Measurements from ENCODE around the gene SLC22A3. TPM values are rescaled to one million over a fixed set of nuclear protein-coding genes. Genes with fewer than 3 reads are reported as not detected.

The SLC22A3 gene
- total RNA-seq, 2 experiments from 2014 or later: not detected

- Mint-ChIP-seq H3K36me3 (no peaks in the 10 kb centered on the region), H3K4me3 (no peak overlapping the region), H3K9me3 (no peaks in the 10 kb centered on the region), H3K27me3 (peaks cover 11% of the 10 kb centered on the region), H3K4me1 (no peaks in the 10 kb centered on the region), H3K27ac (no peak overlapping the region)
- no peak for DNase-seq
Observed at GRCh38 chr6:160327981-160328380, 20.2 kb upstream of the SLC22A3 start.

DNA sequence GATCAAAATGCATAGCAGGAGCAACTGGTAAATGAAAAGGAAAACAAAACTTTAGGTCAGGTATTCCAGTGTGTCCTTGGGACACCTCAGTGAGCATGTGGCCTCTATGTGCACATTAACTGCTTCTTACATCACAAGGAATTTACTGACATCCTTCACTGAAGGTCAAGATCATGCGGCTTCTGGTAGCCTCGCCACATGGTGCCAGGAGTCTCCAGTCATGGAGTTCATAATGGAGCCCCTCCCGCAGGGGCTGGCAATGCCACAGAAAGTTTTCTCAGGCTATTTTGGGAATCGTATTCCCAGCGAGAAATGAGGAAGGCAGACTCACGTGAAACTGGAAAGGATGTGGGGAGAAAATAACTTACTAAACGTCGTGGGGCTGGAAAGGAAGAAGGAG is 19.7 kb upstream of the SLC22A3 start:
- Mint-ChIP-seq H3K36me3 (no peaks in the 10 kb centered on the region), H3K27ac (no peak overlapping the region), H3K4me1 (no peaks in the 10 kb centered on the region), H3K27me3 (peaks cover 15% of the 10 kb centered on the region), H3K4me3 (no peak overlapping the region), H3K9me3 (no peaks in the 10 kb centered on the region)
- DNase-seq: no peak

- Mint-ChIP-seq H3K4me1 (no peaks in the 10 kb centered on the region), H3K27ac (no peak overlapping the region), H3K27me3 (peaks cover 23% of the 10 kb centered on the region), H3K4me3 (no peak overlapping the region), H3K36me3 (no peaks in the 10 kb centered on the region), H3K9me3 (no peaks in the 10 kb centered on the region)
- no peak for DNase-seq
Observed at GRCh38 chr6:160329188-160329587, 19.0 kb upstream of the SLC22A3 start.

DNA sequence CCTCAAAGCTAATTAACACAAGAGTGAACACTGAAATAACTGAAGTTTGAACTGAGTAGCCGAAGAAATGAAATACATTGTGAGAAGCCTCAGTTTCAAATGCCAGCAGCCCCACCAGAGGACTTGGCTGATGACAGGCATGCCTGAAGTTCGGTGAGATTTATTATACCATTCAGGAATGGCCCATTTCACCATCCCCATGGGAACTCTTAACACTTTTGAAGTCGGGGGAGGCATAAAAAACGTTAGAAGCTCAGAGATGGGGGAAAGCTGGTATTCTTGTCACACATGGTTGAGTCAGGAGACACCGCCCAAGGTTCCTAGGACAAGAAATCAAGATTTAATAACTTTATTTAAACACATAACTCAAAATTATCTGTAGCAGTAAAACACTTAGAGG is 17.6 kb upstream of the SLC22A3 start:
- H3K27ac Mint-ChIP-seq: no peak overlapping the region
- no peak overlapping the region for H3K4me3 Mint-ChIP-seq
- H3K36me3 Mint-ChIP-seq: no peaks in the 10 kb centered on the region
- no peaks in the 10 kb centered on the region for H3K4me1 Mint-ChIP-seq
- DNase-seq: no peak
- no peaks in the 10 kb centered on the region for H3K9me3 Mint-ChIP-seq
- peaks cover 26% of the 10 kb centered on the region for H3K27me3 Mint-ChIP-seq

DNA sequence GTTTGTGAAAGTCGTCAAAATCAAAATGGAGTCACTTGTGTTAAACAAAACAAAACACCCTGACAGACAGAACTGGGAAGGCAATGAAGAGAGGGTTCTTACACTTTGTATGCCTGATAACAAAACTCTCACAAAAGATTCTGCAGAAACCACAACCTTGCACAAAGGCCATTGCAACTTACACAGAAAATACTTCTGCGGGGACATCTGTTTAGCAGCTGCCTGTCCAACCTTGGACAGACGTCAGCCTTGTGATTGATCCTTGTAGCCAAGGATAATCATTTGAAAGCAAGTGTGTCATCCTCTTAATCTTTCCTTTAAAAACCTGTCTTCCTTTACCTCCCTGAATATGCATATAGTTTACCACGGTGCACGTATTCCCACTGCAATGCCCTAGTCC is 17.0 kb upstream of the SLC22A3 start:
- no peaks in the 10 kb centered on the region for H3K36me3 Mint-ChIP-seq
- H3K27ac Mint-ChIP-seq: no peak overlapping the region
- H3K4me1 Mint-ChIP-seq: no peaks in the 10 kb centered on the region
- no peak for DNase-seq
- H3K27me3 Mint-ChIP-seq: peaks cover 26% of the 10 kb centered on the region
- no peak overlapping the region for H3K4me3 Mint-ChIP-seq
- no peaks in the 10 kb centered on the region for H3K9me3 Mint-ChIP-seq

DNA sequence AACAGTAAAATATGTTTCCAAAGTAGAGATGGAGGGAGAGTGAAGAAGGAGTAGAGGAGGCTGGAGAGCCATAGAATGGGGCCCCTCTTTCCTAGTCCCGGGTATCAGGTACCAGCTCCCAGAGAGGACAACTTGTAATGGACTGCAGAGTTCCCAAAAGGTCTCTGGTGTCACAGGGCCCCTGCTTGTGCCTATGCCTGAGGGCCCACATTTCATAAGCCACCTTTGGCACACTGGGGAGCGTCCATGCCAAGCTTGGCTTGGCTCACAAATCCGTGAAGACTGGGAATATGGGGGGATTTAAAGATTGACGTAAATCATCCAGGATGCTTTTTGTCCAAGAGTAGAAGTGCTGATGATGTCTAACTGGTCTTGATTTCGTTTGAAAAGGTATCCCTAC is 16.4 kb upstream of the SLC22A3 start:
- no peak overlapping the region for H3K27ac Mint-ChIP-seq
- no peaks in the 10 kb centered on the region for H3K36me3 Mint-ChIP-seq
- no peak for DNase-seq
- H3K4me3 Mint-ChIP-seq: no peak overlapping the region
- H3K27me3 Mint-ChIP-seq: peaks cover 26% of the 10 kb centered on the region
- H3K4me1 Mint-ChIP-seq: no peaks in the 10 kb centered on the region
- no peaks in the 10 kb centered on the region for H3K9me3 Mint-ChIP-seq

DNA sequence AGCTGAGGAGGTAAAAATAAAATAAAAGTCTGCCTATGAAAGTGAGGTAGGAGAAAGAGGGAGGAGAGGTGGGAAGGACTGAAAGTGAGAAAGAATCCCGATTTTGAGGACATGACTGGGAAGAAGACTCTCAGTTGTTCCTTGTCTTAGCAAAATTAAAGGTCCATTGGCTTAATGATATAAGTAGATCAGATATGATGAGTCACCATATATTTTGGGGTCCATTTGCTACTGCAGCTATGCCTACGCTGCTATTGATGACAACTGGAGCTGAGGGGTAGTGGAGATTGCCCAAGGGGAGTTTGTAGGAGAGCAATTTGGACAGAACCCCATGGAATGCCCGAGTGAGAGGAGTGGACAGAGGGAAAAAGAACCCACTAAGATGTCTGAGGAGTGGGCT is 15.1 kb upstream of the SLC22A3 start:
- Mint-ChIP-seq H3K27ac (no peak overlapping the region), H3K27me3 (peaks cover 29% of the 10 kb centered on the region), H3K9me3 (no peaks in the 10 kb centered on the region), H3K36me3 (no peaks in the 10 kb centered on the region), H3K4me3 (no peak overlapping the region), H3K4me1 (no peaks in the 10 kb centered on the region)
- no peak for DNase-seq

DNA sequence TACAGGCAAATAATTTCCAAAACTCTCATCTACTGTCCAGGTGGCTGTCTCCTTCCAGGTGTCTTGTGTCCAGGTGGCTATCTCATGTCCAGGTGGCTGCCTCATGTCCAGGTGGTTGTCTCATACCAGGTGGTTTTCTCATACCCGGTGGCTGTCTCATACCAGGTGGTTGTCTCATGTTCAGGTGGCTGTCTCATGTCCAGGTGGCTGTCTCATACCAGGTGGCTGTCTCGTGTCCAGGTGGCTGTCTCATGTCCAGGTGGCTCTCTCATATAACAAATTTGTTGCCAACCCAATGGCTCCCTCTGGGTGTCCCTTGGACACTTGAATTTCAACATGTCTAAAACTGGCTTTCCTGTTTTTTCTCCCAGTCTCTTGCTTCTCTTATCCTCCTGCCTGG is 14.3 kb upstream of the SLC22A3 start:
- DNase-seq: no peak
- Mint-ChIP-seq H3K27ac (no peak overlapping the region), H3K9me3 (no peaks in the 10 kb centered on the region), H3K36me3 (no peaks in the 10 kb centered on the region), H3K27me3 (peaks cover 29% of the 10 kb centered on the region), H3K4me1 (no peaks in the 10 kb centered on the region), H3K4me3 (no peak overlapping the region)

DNA sequence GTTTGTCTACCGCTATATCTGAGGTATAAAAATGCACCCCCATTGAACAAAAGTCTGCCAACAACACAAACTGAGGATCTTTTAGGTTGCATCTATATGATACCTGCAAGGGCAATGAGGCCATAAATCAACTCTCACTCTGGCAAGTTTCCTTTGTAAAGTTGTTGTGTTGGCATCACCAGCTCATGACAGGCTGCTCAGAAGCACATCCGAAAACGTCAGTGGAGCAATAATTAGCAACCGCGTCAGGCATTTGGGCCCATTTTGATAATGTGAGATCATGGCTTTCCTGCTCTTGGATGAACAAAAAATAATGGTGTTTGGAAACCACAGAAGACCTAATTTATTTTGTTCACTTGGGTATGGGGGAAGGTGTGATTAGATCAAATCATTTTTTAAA is 12.0 kb upstream of the SLC22A3 start:
- Mint-ChIP-seq H3K9me3 (no peaks in the 10 kb centered on the region), H3K27me3 (peaks cover 32% of the 10 kb centered on the region), H3K27ac (no peak overlapping the region), H3K4me1 (no peaks in the 10 kb centered on the region), H3K36me3 (no peaks in the 10 kb centered on the region), H3K4me3 (no peak overlapping the region)
- DNase-seq: no peak

- no peaks in the 10 kb centered on the region for H3K36me3 Mint-ChIP-seq
- H3K27me3 Mint-ChIP-seq: peaks cover 30% of the 10 kb centered on the region
- no peaks in the 10 kb centered on the region for H3K9me3 Mint-ChIP-seq
- H3K4me3 Mint-ChIP-seq: no peak overlapping the region
- no peaks in the 10 kb centered on the region for H3K4me1 Mint-ChIP-seq
- no peak for DNase-seq
- H3K27ac Mint-ChIP-seq: no peak overlapping the region
Observed at GRCh38 chr6:160337301-160337700, 10.9 kb upstream of the SLC22A3 start.

DNA sequence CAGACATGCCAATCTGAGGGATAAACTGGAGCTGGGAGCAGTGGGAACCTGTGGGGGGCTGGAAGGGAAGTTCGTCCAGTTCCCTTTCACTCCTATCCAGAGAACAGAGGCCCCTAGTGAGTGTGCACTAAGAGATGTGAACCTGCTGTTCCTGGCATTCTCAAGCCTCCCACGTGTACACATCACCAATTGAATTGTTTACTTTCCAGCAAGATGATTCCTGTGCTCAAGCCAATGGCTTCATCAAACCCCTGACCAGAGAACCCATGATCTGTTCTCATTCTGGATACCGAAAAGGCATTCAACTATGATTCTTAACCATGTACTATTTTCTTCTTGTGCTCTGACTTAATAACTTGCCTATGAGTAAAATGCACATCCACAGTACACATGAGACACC is 10.2 kb upstream of the SLC22A3 start:
- Mint-ChIP-seq H3K36me3 (no peaks in the 10 kb centered on the region), H3K4me3 (no peak overlapping the region), H3K9me3 (no peaks in the 10 kb centered on the region), H3K27ac (no peak overlapping the region), H3K27me3 (peaks cover 25% of the 10 kb centered on the region), H3K4me1 (no peaks in the 10 kb centered on the region)
- DNase-seq: no peak

GRCh38 chr6:160343144-160343543 is 5.0 kb upstream of the SLC22A3 start:
- Mint-ChIP-seq H3K27me3 (peaks cover 29% of the 10 kb centered on the region), H3K36me3 (no peaks in the 10 kb centered on the region), H3K27ac (no peak overlapping the region), H3K4me1 (no peaks in the 10 kb centered on the region), H3K4me3 (no peak overlapping the region), H3K9me3 (no peaks in the 10 kb centered on the region)
- no peak for DNase-seq

DNA sequence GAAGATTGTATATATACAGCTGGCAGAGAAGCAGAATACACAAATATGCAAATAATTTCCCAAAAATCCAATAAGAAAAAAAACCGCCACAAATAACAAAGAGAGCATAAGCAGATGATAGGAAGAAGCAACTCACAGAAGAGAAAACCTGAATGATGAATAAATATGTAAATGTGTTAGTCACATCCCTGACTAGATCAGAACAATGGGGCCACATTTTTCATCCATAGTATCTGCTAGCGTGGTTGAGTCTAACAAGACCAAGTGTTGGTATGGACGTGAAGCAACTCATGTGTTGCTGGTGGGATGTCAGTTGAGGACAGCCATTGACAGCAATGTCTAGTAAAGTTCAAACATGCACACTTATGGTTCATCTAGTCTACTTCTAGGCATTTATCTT is 3.9 kb upstream of the SLC22A3 start:
- Mint-ChIP-seq H3K27me3 (peaks cover 35% of the 10 kb centered on the region), H3K9me3 (no peaks in the 10 kb centered on the region), H3K27ac (no peak overlapping the region), H3K36me3 (no peaks in the 10 kb centered on the region), H3K4me3 (no peak overlapping the region), H3K4me1 (peaks cover 4% of the 10 kb centered on the region)
- DNase-seq: no peak

- Mint-ChIP-seq H3K27ac (no peak overlapping the region), H3K36me3 (no peaks in the 10 kb centered on the region), H3K9me3 (no peaks in the 10 kb centered on the region), H3K4me3 (no peak overlapping the region), H3K27me3 (peaks cover 49% of the 10 kb centered on the region), H3K4me1 (peaks cover 4% of the 10 kb centered on the region)
- DNase-seq: no peak
Observed at GRCh38 chr6:160347259-160348222, 637 bp upstream of the SLC22A3 start.

- Mint-ChIP-seq H3K36me3 (no peaks in the 10 kb centered on the region), H3K9me3 (no peaks in the 10 kb centered on the region), H3K27me3 (peaks cover 59% of the 10 kb centered on the region), H3K4me1 (peaks cover 4% of the 10 kb centered on the region), H3K4me3 (no peak overlapping the region), H3K27ac (no peak overlapping the region)
- DNase-seq: no peak
Observed at GRCh38 chr6:160349020-160349441, 853 bp downstream of the SLC22A3 start.

DNA sequence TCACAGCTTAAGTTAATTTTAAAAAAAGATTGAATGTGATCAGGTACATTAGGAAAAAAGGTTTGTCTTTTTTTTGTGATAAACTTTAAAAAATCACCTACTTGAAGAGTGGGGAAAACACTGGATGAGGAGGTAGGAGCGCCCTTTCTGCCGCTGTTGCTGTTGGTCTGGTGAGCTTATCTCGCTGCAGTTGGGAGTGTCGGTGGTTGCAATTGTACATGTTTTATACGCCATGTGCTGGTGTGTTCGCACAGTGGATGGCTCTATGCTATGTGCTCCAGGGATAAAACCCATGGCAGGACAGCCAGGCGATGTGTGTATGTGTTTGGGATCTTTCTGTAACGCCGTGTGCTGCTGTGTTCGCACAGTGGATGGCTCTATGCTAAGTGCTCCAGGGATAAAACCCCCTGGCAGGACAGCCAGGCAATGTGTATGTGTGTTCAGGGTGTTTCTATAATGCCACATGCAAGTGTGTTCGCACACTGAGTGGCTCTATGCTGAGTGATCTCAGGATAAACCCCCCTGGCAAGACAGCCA is 1.7 kb downstream of the SLC22A3 start:
- Mint-ChIP-seq H3K4me1 (peaks cover 4% of the 10 kb centered on the region), H3K27me3 (peaks cover 61% of the 10 kb centered on the region), H3K27ac (no peak overlapping the region), H3K36me3 (no peaks in the 10 kb centered on the region), H3K9me3 (no peaks in the 10 kb centered on the region), H3K4me3 (no peak overlapping the region)
- no peak for DNase-seq
